ENCODE results near the gene NR1H3.

DNA sequence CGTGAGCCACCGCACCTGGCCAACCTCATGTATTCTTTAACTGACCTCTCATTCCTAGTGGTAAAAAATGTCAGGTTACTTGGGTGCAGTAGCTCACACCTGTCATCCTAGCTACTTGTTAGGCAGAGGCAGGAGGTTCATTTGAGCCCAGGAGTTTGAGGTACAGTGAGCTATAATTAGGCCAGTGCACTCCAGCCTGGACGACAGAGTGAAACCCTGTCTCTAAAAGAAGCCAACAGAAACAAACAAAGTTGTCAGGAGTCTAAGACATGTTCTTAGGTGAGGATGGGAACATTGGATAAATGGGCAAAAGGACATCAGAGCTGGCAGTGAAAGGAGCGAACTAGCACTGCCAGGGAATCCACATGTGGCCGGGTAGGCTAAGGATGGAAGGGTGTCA, 30.3 kb downstream of the NR1H3 start:
- TF ChIP-seq, protein P1, sequence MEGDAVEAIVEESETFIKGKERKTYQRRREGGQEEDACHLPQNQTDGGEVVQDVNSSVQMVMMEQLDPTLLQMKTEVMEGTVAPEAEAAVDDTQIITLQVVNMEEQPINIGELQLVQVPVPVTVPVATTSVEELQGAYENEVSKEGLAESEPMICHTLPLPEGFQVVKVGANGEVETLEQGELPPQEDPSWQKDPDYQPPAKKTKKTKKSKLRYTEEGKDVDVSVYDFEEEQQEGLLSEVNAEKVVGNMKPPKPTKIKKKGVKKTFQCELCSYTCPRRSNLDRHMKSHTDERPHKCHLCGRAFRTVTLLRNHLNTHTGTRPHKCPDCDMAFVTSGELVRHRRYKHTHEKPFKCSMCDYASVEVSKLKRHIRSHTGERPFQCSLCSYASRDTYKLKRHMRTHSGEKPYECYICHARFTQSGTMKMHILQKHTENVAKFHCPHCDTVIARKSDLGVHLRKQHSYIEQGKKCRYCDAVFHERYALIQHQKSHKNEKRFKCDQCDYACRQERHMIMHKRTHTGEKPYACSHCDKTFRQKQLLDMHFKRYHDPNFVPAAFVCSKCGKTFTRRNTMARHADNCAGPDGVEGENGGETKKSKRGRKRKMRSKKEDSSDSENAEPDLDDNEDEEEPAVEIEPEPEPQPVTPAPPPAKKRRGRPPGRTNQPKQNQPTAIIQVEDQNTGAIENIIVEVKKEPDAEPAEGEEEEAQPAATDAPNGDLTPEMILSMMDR (IDR thresholded peaks at IDR 0.05) = no peak
- TF ChIP-seq POLR2A (IDR thresholded peaks at IDR 0.05) (no peak), EP300 (IDR thresholded peaks at IDR 0.05) (no peak), POLR2AphosphoS5 (IDR thresholded peaks at IDR 0.05) (no peak)
